Activated CD4-positive, alpha-beta memory T cell treated with anti-CD3 and anti-CD28 coated beads for 36 hours (primary cell): Measurements from ENCODE around the gene SLC35F6. TPM values are rescaled to one million over a fixed set of nuclear protein-coding genes. Genes with fewer than 3 reads are reported as not detected.
A peak's percentile ranks its signal among the peaks of the same experiment; 100 is the strongest.

Experiments
- CTCF ChIA-PET: fragments of 350-600 bp; sonication (Branson Sonifier 250); formaldehyde crosslinking; loops from one replicate; lab custom pipeline; 2021; ENCODE audit warnings: antibody characterized with exemption, inconsistent platforms; lab: Charles Lee
- POLR2A ChIA-PET: fragments of 350-600 bp; sonication (Branson Sonifier 250); formaldehyde crosslinking; loops from one replicate; lab custom pipeline; 2021; ENCODE audit warnings: antibody characterized with exemption; lab: Charles Lee
- DNase-seq: peaks from one replicate; pipeline ENCODE4 v3.0.0-alpha.2; 2020
- H3K27ac Mint-ChIP-seq: one replicate; pipeline ENCODE4 v1.8.0; 2021; ENCODE audit warnings: mixed read lengths
- H3K27me3 Mint-ChIP-seq: one replicate; pipeline ENCODE4 v1.8.0; 2021; ENCODE audit warnings: mixed read lengths
- H3K36me3 Mint-ChIP-seq: one replicate; pipeline ENCODE4 v1.8.0; 2021; ENCODE audit warnings: mixed read lengths
- H3K4me1 Mint-ChIP-seq: one replicate; pipeline ENCODE4 v1.8.0; 2021; ENCODE audit warnings: low read depth, mixed read lengths
- H3K4me3 Mint-ChIP-seq: one replicate; pipeline ENCODE4 v1.8.0; 2021; ENCODE audit warnings: mild to moderate bottlenecking, mixed read lengths
- H3K9me3 Mint-ChIP-seq: one replicate; pipeline ENCODE4 v1.8.0; 2021; ENCODE audit warnings: mixed read lengths
- intact Hi-C: fragments of 100-400 bp; cut with micrococcal nuclease; formaldehyde crosslinking; loops from one replicate; pipeline ENCODE4 v1.15.1; 2023
- total RNA-seq, 2 experiments: library from RNA; stranded (reverse); gene quantifications; one replicate each; pipeline ENCODE4 v1.2.3, GENCODE V29; 2021

Gene SLC35F6
- total RNA-seq, 2 experiments from 2014 or later = 6.6 to 6.8 TPM

- CTCF ChIA-PET = no interaction called here
- Mint-ChIP-seq H3K4me3 (peak overlapping the region; percentile 79), H3K27ac (no peak overlapping the region), H3K4me1 (peaks cover 32% of the 10 kb centered on the region), H3K9me3 (no peaks in the 10 kb centered on the region), H3K36me3 (no peaks in the 10 kb centered on the region), H3K27me3 (no peaks in the 10 kb centered on the region)
- intact Hi-C loops = no loop called here
- POLR2A ChIA-PET = no interaction called here
- DNase-seq = no peak
Measured at GRCh38 chr2:26763019-26763418, 1.1 kb upstream of the SLC35F6 start.

GRCh38 chr2:26764906-26765305 lies 822 bp downstream of the SLC35F6 start:
- Mint-ChIP-seq H3K27me3 (no peaks in the 10 kb centered on the region), H3K36me3 (no peaks in the 10 kb centered on the region), H3K9me3 (no peaks in the 10 kb centered on the region), H3K4me1 (peaks cover 37% of the 10 kb centered on the region), H3K27ac (peak overlapping the region; percentile 82), H3K4me3 (peak overlapping the region; percentile 79)
- intact Hi-C loops = loop anchor here (2.0 kb wide), 1 partner anchor 20 kb away; no protein-coding TSS in a partner anchor
- POLR2A ChIA-PET = interaction anchor here (1.0 to 1.3 kb wide), 2 partner anchors 20 to 22 kb away, joined by 3 read pairs; no protein-coding TSS in a partner anchor
- DNase-seq = no peak
- CTCF ChIA-PET = interaction anchor here (0.9 to 1.3 kb wide), 2 partner anchors 19 to 197 kb away, joined by 3 to 5 read pairs; no protein-coding TSS in a partner anchor

GRCh38 chr2:26765475-26766200 lies 1.6 kb downstream of the SLC35F6 start:
- no peak for DNase-seq
- H3K4me1 Mint-ChIP-seq = peaks cover 39% of the 10 kb centered on the region
- H3K27ac Mint-ChIP-seq = no peak overlapping the region
- intact Hi-C loops = loop anchor here (2.0 kb wide), 1 partner anchor 19 kb away; no protein-coding TSS in a partner anchor
- H3K9me3 Mint-ChIP-seq = no peaks in the 10 kb centered on the region
- H3K36me3 Mint-ChIP-seq = no peaks in the 10 kb centered on the region
- H3K27me3 Mint-ChIP-seq = no peaks in the 10 kb centered on the region
- H3K4me3 Mint-ChIP-seq = peak overlapping the region; percentile 79
- POLR2A ChIA-PET = interaction anchor here (1.3 kb wide), 1 partner anchor 21 kb away, joined by 3 read pairs; no protein-coding TSS in a partner anchor
- CTCF ChIA-PET = interaction anchor here (1.3 kb wide), 1 partner anchor 20 kb away, joined by 5 read pairs; no protein-coding TSS in a partner anchor

- Mint-ChIP-seq H3K4me1 (peaks cover 52% of the 10 kb centered on the region), H3K27me3 (no peaks in the 10 kb centered on the region), H3K4me3 (no peak overlapping the region), H3K27ac (no peak overlapping the region), H3K9me3 (no peaks in the 10 kb centered on the region), H3K36me3 (no peaks in the 10 kb centered on the region)
- intact Hi-C loops = no loop called here
- DNase-seq = no peak
- ChIA-PET POLR2A (no interaction called here), CTCF (no interaction called here)
Measured at GRCh38 chr2:26767129-26767528, 3.0 kb downstream of the SLC35F6 start.

GRCh38 chr2:26767894-26768487 lies 3.9 kb downstream of the SLC35F6 start:
- DNase-seq = no peak
- Mint-ChIP-seq H3K27me3 (no peaks in the 10 kb centered on the region), H3K27ac (no peak overlapping the region), H3K4me3 (no peak overlapping the region), H3K4me1 (peaks cover 60% of the 10 kb centered on the region), H3K36me3 (no peaks in the 10 kb centered on the region), H3K9me3 (no peaks in the 10 kb centered on the region)
- ChIA-PET CTCF (no interaction called here), POLR2A (interaction anchor here (0.5 kb wide), 1 partner anchor 720 kb away, joined by 3 read pairs; no protein-coding TSS in a partner anchor)
- intact Hi-C loops = no loop called here

- ChIA-PET CTCF (interaction anchor here (0.8 to 1.1 kb wide), 2 partner anchors 9 to 50 kb away, joined by 3 read pairs; no protein-coding TSS in a partner anchor), POLR2A (interaction anchor here (0.5 kb wide), 1 partner anchor 721 kb away, joined by 3 read pairs; no protein-coding TSS in a partner anchor)
- intact Hi-C loops = no loop called here
- DNase-seq = no peak
- Mint-ChIP-seq H3K9me3 (no peaks in the 10 kb centered on the region), H3K27me3 (no peaks in the 10 kb centered on the region), H3K4me3 (no peak overlapping the region), H3K27ac (no peak overlapping the region), H3K36me3 (no peaks in the 10 kb centered on the region), H3K4me1 (peaks cover 57% of the 10 kb centered on the region)
Measured at GRCh38 chr2:26768759-26769088, 4.6 kb downstream of the SLC35F6 start.

GRCh38 chr2:26769089-26769761 lies 5.1 kb downstream of the SLC35F6 start:
- ChIA-PET CTCF (interaction anchor here (0.8 to 1.1 kb wide), 2 partner anchors 9 to 51 kb away, joined by 3 read pairs; no protein-coding TSS in a partner anchor), POLR2A (no interaction called here)
- Mint-ChIP-seq H3K36me3 (no peaks in the 10 kb centered on the region), H3K27me3 (no peaks in the 10 kb centered on the region), H3K4me1 (peaks cover 57% of the 10 kb centered on the region), H3K27ac (peak overlapping the region; percentile 62), H3K9me3 (no peaks in the 10 kb centered on the region), H3K4me3 (no peak overlapping the region)
- DNase-seq = peak; percentile 65
- intact Hi-C loops = no loop called here

GRCh38 chr2:26770986-26771586 lies 7.0 kb downstream of the SLC35F6 start:
- Mint-ChIP-seq H3K27me3 (no peaks in the 10 kb centered on the region), H3K27ac (no peak overlapping the region), H3K9me3 (no peaks in the 10 kb centered on the region), H3K36me3 (no peaks in the 10 kb centered on the region), H3K4me3 (no peak overlapping the region), H3K4me1 (peaks cover 42% of the 10 kb centered on the region)
- intact Hi-C loops = no loop called here
- POLR2A ChIA-PET = no interaction called here
- CTCF ChIA-PET = interaction anchor here (0.8 kb wide), 1 partner anchor 15 kb away, joined by 3 read pairs; the partner anchor contains the start of gene CENPA
- peak; percentile 49 for DNase-seq

GRCh38 chr2:26772064-26773001 lies 8.2 kb downstream of the SLC35F6 start:
- no peak overlapping the region for H3K4me3 Mint-ChIP-seq
- peaks cover 36% of the 10 kb centered on the region for H3K4me1 Mint-ChIP-seq
- peak overlapping the region; percentile 72 for H3K27ac Mint-ChIP-seq
- no peaks in the 10 kb centered on the region for H3K9me3 Mint-ChIP-seq
- no peaks in the 10 kb centered on the region for H3K27me3 Mint-ChIP-seq
- DNase-seq = peak; percentile 53
- POLR2A ChIA-PET = no interaction called here
- peaks cover 5% of the 10 kb centered on the region for H3K36me3 Mint-ChIP-seq
- CTCF ChIA-PET = interaction anchor here (0.5 kb wide), 1 partner anchor 27 kb away, joined by 3 read pairs; no protein-coding TSS in a partner anchor
- intact Hi-C loops = no loop called here

GRCh38 chr2:26776195-26776800 lies 12.2 kb downstream of the SLC35F6 start:
- ChIA-PET CTCF (no interaction called here), POLR2A (no interaction called here)
- H3K36me3 Mint-ChIP-seq = peaks cover 16% of the 10 kb centered on the region
- DNase-seq = no peak
- H3K4me3 Mint-ChIP-seq = no peak overlapping the region
- peaks cover 20% of the 10 kb centered on the region for H3K4me1 Mint-ChIP-seq
- no peak overlapping the region for H3K27ac Mint-ChIP-seq
- intact Hi-C loops = no loop called here
- no peaks in the 10 kb centered on the region for H3K9me3 Mint-ChIP-seq
- H3K27me3 Mint-ChIP-seq = no peaks in the 10 kb centered on the region
